HEK293 (cell line): ENCODE data around the gene ZNF385C.

Source experiments
- CTCF ChIA-PET: fragments of 350-600 bp; formaldehyde crosslinking; extraction: SDS; loops from one replicate; lab custom pipeline; 2021; ENCODE audit warnings: antibody characterized with exemption; lab: Yijun Ruan, JAX
- POLR2A ChIA-PET: fragments of 300-600 bp; formaldehyde crosslinking; extraction: SDS; loops from one replicate; lab custom pipeline; 2020; ENCODE audit warnings: antibody characterized with exemption, inconsistent platforms; lab: Yijun Ruan, JAX
- H3K27ac ChIP-seq: fragments of 200-500 bp; sonication (Bioruptor generic); 2 replicates; pipeline ENCODE4 v1.5.1; 2014; ENCODE audit warnings: low read depth, low read length, control low read depth, inconsistent platforms; ENCODE audit errors: extremely low read depth
- H3K36me3 ChIP-seq, 2 experiments: fragments of 200-500 bp in 1 of 2; sonication (Bioruptor generic) in 1 of 2; 1 replicate in 1 of 2; 2 replicates in 1 of 2; pipeline ENCODE4 v1.5.1; 2014 to 2017; ENCODE audit warnings: inconsistent platforms in 2 of 2, low read length in 2 of 2; ENCODE audit not compliant: control insufficient read depth in 2 of 2, insufficient read depth in 1 of 2
- H3K4me1 ChIP-seq: fragments of 200-500 bp; sonication (Bioruptor generic); 2 replicates; pipeline ENCODE4 v1.5.1; 2014; ENCODE audit warnings: mild to moderate bottlenecking, low read length, inconsistent platforms; ENCODE audit not compliant: control insufficient read depth, insufficient read depth
- H3K4me3 ChIP-seq: 2 replicates; pipeline ENCODE4 v1.5.1; 2011; ENCODE audit warnings: low read depth, mild to moderate bottlenecking, control low read depth, low read length, moderate library complexity
- H3K9me3 ChIP-seq: fragments of 200-500 bp; sonication (Bioruptor generic); 2 replicates; pipeline ENCODE4 v1.5.1; 2014; ENCODE audit warnings: low read depth, low read length, inconsistent platforms; ENCODE audit not compliant: control insufficient read depth, insufficient read depth
- ATF2 ChIP-seq: fragments of 450-650 bp; formaldehyde crosslinking; IDR thresholded peaks from 2 replicates; pipeline ENCODE4 v1.5.1; 2016; ENCODE audit warnings: missing biosample characterization, missing genetic modification characterization, low read depth
- EGR2 ChIP-seq: fragments of 450-650 bp; formaldehyde crosslinking; IDR thresholded peaks from 2 replicates; pipeline ENCODE4 v1.5.1; 2016; ENCODE audit warnings: low read depth, missing biosample characterization, missing genetic modification characterization
- PRDM10 ChIP-seq: fragments of 450-650 bp; formaldehyde crosslinking; IDR thresholded peaks from 2 replicates; pipeline ENCODE4 v1.5.1; 2016; ENCODE audit warnings: missing biosample characterization, missing genetic modification characterization
- SCRT2 ChIP-seq: fragments of 450-650 bp; formaldehyde crosslinking; IDR thresholded peaks from 2 replicates; pipeline ENCODE4 v1.5.1; 2016; ENCODE audit warnings: missing biosample characterization, missing genetic modification characterization
- ZNF18 ChIP-seq: fragments of 450-650 bp; formaldehyde crosslinking; IDR thresholded peaks from 2 replicates; pipeline ENCODE4 v1.5.1; 2016; ENCODE audit warnings: missing biosample characterization, missing genetic modification characterization
- ZNF350 ChIP-seq: fragments of 450-650 bp; formaldehyde crosslinking; IDR thresholded peaks from 2 replicates; pipeline ENCODE4 v1.5.0; 2017; ENCODE audit warnings: missing biosample characterization, mild to moderate bottlenecking, missing genetic modification characterization
- ZNF366 ChIP-seq: fragments of 450-650 bp; formaldehyde crosslinking; conservative IDR thresholded peaks from 2 replicates; pipeline ENCODE4 v1.5.1; 2016; ENCODE audit warnings: missing biosample characterization, missing genetic modification characterization
- ZNF510 ChIP-seq: fragments of 450-650 bp; formaldehyde crosslinking; IDR thresholded peaks from 2 replicates; pipeline ENCODE4 v1.5.1; 2018; ENCODE audit warnings: mild to moderate bottlenecking, missing genetic modification characterization, missing biosample characterization; ENCODE audit not compliant: insufficient replicate concordance
- ZNF518A ChIP-seq: fragments of 450-650 bp; formaldehyde crosslinking; conservative IDR thresholded peaks from 2 replicates; pipeline ENCODE4 v1.5.1; 2016; ENCODE audit warnings: low read depth, missing biosample characterization, missing genetic modification characterization
- ZNF776 ChIP-seq: fragments of 450-650 bp; formaldehyde crosslinking; IDR thresholded peaks from 2 replicates; pipeline ENCODE4 v1.5.0; 2017; ENCODE audit warnings: missing biosample characterization, missing genetic modification characterization, borderline replicate concordance
- ZNF843 ChIP-seq: fragments of 450-650 bp; formaldehyde crosslinking; IDR thresholded peaks from 2 replicates; pipeline ENCODE4 v1.5.1; 2016; ENCODE audit warnings: missing biosample characterization, missing genetic modification characterization

Gene ZNF385C

GRCh38 chr17:42138749-42139492 lies 40.6 kb upstream of the ZNF385C start:
- CTCF ChIA-PET = interaction anchor here (0.6 to 1.4 kb wide), 4 partner anchors 15 to 83 kb away, joined by 3 to 4 read pairs (median 4); no protein-coding TSS in a partner anchor
- H3K9me3 ChIP-seq = no peaks in the 10 kb centered on the region
- POLR2A ChIA-PET = interaction anchor here (0.6 to 0.9 kb wide), 2 partner anchors 16 to 17 kb away, joined by 4 read pairs; partner anchors contain the start of gene KAT2A
- TF ChIP-seq ATF2 = no peak
- no peak overlapping the region for H3K4me3 ChIP-seq
- peaks cover 14 to 50% of the 10 kb centered on the region in 2 experiments for H3K36me3 ChIP-seq
- peaks cover 24% of the 10 kb centered on the region for H3K4me1 ChIP-seq
- H3K27ac ChIP-seq = no peak overlapping the region

- H3K36me3 ChIP-seq = peaks cover 14 to 52% of the 10 kb centered on the region in 2 experiments
- H3K9me3 ChIP-seq = no peaks in the 10 kb centered on the region
- TF ChIP-seq ZNF518A (tag by site-specific recombination) (no peak), ZNF510 (no peak), ZNF843 (no peak), SCRT2 (tag by site-specific recombination) (peak; percentile 69)
- ChIA-PET POLR2A (interaction anchor here (0.7 to 2.0 kb wide), 4 partner anchors 16 to 1929 kb away, joined by 3 to 8 read pairs (median 4); partner anchors contain the start of genes KAT2A and KCNH4), CTCF (interaction anchor here (0.6 to 2.5 kb wide), 6 partner anchors 18 to 111 kb away, joined by 3 to 11 read pairs (median 4); no protein-coding TSS in a partner anchor)
- no peak overlapping the region for H3K27ac ChIP-seq
- H3K4me1 ChIP-seq = peaks cover 28% of the 10 kb centered on the region
- no peak overlapping the region for H3K4me3 ChIP-seq
Measured at GRCh38 chr17:42136654-42137051, 38.4 kb upstream of the ZNF385C start.

- CTCF ChIA-PET = interaction anchor here (0.7 to 2.5 kb wide), 7 partner anchors 14 to 111 kb away, joined by 3 to 11 read pairs (median 3); no protein-coding TSS in a partner anchor
- Histone ChIP-seq H3K4me1 (peaks cover 28% of the 10 kb centered on the region), H3K9me3 (no peaks in the 10 kb centered on the region), H3K4me3 (no peak overlapping the region)
- TF ChIP-seq ZNF18 (tag by site-specific recombination) (no peak), PRDM10 (tag by site-specific recombination) (peak; percentile 26; the same call in 1 of the 2 replicates), ZNF350 (no peak), ZNF366 (0 out of 2 replicates have a peak, but pooled peaks have one; percentile 8), ZNF776 (tag by site-specific recombination) (no peak), EGR2 (tag by site-specific recombination) (no peak)
- TF ChIP-seq, all 188 proteins: peak for 2
- H3K36me3 ChIP-seq = peaks cover 13 to 52% of the 10 kb centered on the region in 2 experiments
- POLR2A ChIA-PET = interaction anchor here (0.7 to 2.0 kb wide), 5 partner anchors 15 to 170 kb away, joined by 3 to 8 read pairs (median 3); partner anchors contain the start of genes GHDC, KAT2A and KCNH4
- H3K27ac ChIP-seq = no peak overlapping the region
Measured at GRCh38 chr17:42135664-42136653, 37.7 kb upstream of the ZNF385C start.
